GM18951 (cell line): ENCODE data around the gene AVL9.
"Not testable (repeated sequence)": the region's sequence is repeated elsewhere in the genome, so short reads cannot be mapped to it uniquely, and the experiment has no call there.

Experiments used
- POLR2A ChIP-seq: IDR thresholded peaks from 4 replicates; pipeline ENCODE4 v1.6.1; 2011; ENCODE audit warnings: mild to moderate bottlenecking; ENCODE audit not compliant: insufficient read length, insufficient read depth; ENCODE audit errors: extremely low read depth
- in situ Hi-C: fragments of 300-500 bp; cut with MboI; formaldehyde crosslinking; loops from one replicate; pipeline ENCODE4 v1.12.0; 2022; ENCODE audit warnings: low sequenced_read_pairs, mixed read lengths, inconsistent platforms; ENCODE audit not compliant: unreplicated experiment

The AVL9 gene

DNA sequence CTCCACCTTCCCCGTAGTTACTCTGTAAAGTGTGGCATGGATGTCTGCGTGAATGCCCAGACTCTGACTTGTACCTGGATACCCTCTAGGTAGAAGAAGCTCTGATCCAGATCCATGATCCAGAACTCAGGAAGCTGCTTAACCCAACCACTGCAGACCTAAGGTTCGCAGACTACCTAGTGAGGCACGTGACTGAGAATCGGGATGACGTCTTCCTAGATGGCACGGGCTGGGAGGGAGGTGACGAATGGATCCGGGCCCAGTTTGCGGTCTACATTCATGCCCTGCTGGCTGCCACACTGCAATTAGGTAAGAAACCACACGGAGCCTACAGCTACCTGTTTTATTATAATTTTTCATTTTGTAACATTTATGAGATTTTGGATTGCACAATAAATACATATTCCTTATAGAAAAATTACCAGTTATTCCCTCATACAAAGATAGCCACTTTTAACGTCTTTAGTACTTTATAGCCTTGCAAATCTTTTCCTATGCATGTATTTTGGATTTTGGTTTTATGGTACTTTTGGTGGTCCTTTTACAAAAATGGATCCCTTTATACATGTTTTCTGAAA, 77.9 kb downstream of the AVL9 start:
- TF ChIP-seq POLR2A = no peak
- in situ Hi-C loops = no loop called here

DNA sequence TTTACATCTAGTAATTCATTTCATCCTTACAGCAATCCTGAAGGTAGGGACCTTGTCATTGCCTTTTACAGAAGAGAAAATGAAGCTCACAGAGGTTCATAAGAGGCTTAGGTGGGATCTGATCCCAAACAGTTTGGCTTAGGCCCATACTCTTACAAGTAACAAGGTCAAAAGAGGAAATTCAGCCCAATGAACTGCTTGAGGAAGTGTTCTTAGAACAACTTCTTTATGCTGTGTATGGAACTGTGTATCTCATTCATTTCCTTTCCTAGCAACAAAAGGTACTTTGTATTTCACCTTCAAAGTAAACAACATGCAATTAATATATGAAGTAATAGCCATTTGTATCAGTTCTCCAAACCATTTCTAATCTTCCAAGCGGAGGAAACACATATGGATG, 79.3 kb downstream of the AVL9 start:
- no peak for TF ChIP-seq POLR2A
- in situ Hi-C loops = no loop called here

- in situ Hi-C loops = no loop called here
- no peak for TF ChIP-seq POLR2A
Measured at GRCh38 chr7:32577421-32577820, 82.1 kb downstream of the AVL9 start.

- no peak for TF ChIP-seq POLR2A
- in situ Hi-C loops = no loop called here
Measured at GRCh38 chr7:32579776-32580175, 84.5 kb downstream of the AVL9 start.

DNA sequence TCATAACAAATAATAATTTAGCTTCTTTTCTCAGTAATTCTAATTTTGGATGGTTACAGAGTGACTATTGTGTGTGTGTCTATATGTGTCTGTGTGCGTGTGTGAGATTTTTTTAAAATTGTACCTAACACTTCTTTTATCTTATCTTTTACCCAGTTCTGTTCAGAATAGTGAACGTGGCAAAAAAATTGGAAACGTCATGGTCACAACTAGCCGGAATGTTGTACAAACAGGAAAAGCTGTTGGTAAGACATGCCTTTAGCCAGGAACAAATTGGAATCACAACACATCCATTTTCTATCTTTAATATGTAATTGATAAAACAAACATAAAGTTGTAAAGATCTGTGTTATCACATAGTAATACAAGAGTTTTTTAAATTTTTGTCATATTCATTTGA, 85.4 kb downstream of the AVL9 start:
- in situ Hi-C loops = no loop called here
- no peak for TF ChIP-seq POLR2A

DNA sequence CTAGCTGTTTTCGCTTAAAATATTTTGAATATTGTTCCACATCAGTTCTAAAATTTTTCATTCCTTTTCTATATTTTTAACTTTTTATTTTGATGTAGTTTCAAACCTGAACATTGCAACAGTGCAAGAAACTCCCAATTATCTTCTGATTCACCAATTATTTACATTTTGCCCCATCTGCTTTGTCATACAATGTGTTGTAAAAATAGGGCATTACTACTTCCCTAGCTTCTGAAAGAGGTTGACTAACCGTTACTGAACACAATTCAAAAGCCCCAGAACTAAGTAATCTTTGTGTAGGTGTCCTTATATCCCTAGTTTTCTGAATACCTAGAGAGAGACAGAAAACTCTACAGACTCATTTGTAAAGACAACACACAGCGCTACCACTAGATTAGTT, 86.7 kb downstream of the AVL9 start:
- no peak for TF ChIP-seq POLR2A
- in situ Hi-C loops = no loop called here

GRCh38 chr7:32583791-32584190, 88.5 kb downstream of the AVL9 start:
- in situ Hi-C loops = no loop called here
- TF ChIP-seq POLR2A = no peak

GRCh38 chr7:32586291-32587221, 91.3 kb downstream of the AVL9 start:
- in situ Hi-C loops = no loop called here

DNA sequence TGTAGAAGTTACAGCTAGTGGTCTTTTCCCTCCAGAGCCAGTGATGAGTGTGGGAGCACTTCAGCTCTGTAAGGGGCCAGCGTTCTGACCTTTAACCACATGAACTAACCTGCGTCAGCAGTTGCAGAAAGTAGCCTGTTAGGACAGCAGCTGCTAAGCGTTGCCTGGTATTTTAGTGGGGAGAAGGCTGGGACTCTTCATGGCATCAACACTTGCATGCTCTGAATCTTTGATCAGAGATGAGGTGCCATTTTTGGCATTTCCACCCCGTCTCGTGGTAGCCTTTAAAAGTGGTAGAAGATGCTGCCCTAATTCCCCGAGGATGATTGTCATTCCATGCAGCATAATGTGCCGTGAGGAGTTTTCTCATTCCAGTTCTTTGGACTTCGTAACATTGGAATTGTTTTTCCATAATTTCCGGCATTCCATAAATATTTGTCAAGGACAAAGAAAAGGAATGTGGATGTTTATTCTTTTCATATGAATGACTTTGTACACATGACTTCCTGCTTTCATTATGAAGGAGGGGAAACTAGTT, 92.2 kb downstream of the AVL9 start:
- TF ChIP-seq POLR2A = no peak
- in situ Hi-C loops = no loop called here

More at GRCh38 chr7:32586291-32587221, 91.3 kb downstream of the AVL9 start:
- TF ChIP-seq POLR2A = no peak

DNA sequence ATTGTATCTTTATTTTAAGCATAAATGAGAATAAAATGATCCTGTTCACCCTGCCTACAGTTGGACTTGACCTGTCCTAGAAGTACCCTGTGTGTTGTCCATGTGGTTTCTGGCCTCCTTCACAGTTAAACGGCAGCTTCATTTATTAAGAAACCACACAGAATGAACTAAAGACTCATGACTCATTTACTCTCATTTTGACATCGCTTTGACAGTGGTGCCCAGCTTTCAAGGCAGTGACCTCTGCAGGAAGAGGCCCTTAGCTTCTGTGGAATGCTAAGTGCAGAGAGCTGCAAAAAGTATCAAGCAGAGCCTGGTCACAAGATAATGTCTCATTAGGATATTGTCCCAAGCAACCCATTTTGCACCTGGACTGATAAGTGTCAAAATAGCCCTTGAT, 93.4 kb downstream of the AVL9 start:
- no peak for TF ChIP-seq POLR2A
- in situ Hi-C loops = no loop called here

DNA sequence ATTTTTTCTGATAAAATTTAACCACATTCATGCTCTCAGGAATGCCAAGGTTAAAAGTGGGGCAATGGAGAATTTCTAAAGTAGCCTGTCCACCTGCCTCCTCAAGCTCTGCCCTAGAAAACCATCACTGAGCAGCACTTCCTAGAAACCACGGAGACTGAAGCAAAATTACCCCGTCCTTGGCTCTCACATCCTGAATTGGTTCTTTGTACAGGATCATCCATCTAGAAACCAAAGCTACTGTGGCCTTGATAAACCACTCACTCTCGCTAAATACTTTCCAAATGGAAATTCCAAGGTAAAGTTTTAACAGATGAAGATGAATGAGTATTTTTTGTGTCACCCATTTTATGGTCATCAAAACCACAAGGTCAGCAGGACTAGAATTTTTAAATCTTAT, 96.6 kb downstream of the AVL9 start:
- no peak for TF ChIP-seq POLR2A
- in situ Hi-C loops = no loop called here

DNA sequence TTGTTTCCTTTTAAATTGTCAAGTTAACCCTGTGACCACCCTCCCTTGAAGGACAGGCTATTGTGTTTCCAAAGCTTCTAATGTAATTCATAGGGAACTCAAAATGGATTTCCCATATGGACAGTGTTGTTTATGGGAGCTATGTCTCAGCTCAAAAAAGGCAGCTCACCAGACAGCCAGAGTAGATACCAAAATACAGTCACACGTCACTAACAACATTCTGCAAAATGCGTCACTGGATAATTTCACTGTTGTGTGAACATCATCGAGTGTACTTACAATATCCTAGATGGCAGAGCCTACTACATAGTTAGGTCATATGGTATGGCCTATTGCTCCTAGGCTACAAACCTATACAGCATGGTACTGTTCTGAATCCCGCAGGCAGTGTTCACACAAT, 97.4 kb downstream of the AVL9 start:
- no peak for TF ChIP-seq POLR2A
- in situ Hi-C loops = no loop called here

DNA sequence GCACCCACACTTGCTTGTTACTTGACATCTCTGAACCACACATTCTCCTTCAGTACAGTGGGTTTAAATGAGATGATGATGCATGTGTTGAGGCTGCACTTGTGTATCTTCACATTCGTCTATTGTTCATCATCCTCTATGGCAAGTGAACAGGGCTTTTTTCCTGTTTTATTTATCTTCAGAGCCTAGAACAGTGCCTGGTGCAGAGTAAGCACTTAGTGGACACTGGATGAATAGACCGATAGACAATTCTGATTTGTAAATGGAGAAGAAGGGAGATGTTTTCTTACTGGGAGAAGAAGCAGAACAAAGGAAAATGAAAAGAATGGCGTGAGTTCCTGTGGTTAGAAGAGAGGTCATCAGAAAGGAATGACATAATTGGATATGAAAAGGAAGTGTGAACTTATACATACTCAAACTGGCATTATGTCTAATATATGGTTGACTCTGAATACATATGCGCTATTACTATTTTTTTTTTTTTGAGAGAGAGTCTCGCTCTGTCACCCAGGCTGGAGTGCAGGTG, 99.7 kb downstream of the AVL9 start:
- in situ Hi-C loops = no loop called here
- no peak for TF ChIP-seq POLR2A

DNA sequence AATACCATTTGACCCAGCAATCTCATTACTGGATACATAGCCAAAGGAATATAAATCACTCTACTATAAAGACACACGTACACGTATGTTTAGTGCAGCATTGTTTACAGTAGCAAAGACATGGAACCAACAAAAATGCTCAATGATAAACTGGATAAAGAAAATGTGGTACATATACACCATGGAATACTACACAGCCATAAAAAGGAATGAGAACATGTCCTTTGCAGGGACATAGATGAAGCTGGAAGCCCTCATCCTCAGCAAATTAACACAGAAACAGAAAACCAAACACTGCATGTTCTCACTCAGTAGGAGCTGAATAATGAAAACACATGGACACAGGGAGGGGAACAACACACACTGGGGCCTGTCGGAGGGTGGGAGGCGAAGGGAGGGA, 105.9 kb downstream of the AVL9 start:
- in situ Hi-C loops = not testable (repeated sequence)
